ENCODE measurements around the gene CCDC142. TPM values are rescaled to one million over a fixed set of nuclear protein-coding genes. Genes with fewer than 3 reads are reported as not detected.

The CCDC142 gene
- polyA plus RNA-seq, 1 donor (not counting 4 experiments of a cell fraction or from before 2014, with no cell fraction given), result 4.7 TPM

DNA sequence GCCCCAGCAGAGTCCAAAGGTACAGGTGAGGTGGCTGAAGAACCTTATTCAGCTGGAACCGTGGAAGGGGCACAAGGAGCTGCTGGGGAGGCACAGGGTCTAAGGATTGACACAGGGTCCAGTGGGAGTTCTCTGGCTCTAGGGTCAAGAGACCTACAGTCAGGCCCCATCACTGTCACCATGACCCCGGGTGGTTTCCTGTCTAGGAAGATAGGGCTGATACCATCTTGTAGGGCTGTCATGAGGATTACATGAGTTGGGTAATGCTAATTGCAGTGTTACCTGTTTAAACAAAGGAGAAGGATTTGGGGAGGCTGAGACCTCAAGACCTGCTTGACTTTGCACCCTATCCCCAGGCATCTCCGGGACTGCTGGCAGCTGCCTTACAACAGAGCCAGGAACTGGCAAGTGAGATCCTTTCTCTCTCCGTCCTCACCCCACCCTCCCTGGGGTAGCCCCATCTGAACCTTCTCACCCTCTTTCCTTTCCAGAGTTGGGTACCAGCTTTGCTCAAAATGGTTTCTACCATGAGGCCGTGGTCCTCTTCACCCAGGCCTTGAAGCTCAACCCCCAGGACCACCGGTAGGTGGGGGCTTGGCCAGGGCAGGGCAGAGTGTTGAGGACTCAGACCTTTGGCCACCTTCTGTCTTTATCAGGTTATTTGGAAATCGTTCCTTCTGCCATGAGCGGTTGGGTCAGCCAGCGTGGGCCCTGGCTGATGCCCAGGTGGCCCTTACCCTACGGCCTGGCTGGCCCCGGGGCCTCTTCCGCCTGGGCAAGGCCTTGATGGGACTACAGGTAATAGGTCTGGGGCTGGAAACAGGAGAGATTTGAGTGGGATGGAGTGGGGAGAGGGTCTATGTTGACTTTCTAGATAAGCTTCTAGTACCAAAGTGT lies 9.1 kb upstream of the CCDC142 start:
- Histone ChIP-seq H3K36me3 (ENCODE audit: control insufficient read depth in 2 of 2, extremely low read depth in 1 of 2, insufficient read depth in 2 of 2, low read length in 2 of 2) (peaks cover 32 to 39% of the 10 kb centered on the region in 2 experiments), H3K27ac (ENCODE audit: control insufficient read depth, insufficient read depth, low read length) (no peak overlapping the region), H3K9me1 (ENCODE audit: control insufficient read depth, extremely low read depth, insufficient read depth, low read length) (no peaks in the 10 kb centered on the region), H3K4me1 (ENCODE audit: control insufficient read depth, extremely low read depth, insufficient read depth, low read length) (peaks cover 13% of the 10 kb centered on the region), H3K79me2 (ENCODE audit: control insufficient read depth, insufficient read depth, low read length) (peaks cover 4% of the 10 kb centered on the region), H3K27me3 (ENCODE audit: control insufficient read depth, extremely low read depth, insufficient read depth, low read length) (no peaks in the 10 kb centered on the region), H2AFZ (ENCODE audit: control insufficient read depth, low read length) (no peak overlapping the region), H4K20me1 (ENCODE audit: control insufficient read depth, extremely low read depth, insufficient read depth, low read length) (no peaks in the 10 kb centered on the region), H3K4me3 (ENCODE audit: control insufficient read depth in 2 of 3, extremely low read depth in 1 of 3, insufficient read depth in 2 of 3, low read depth in 1 of 3, low read length in 3 of 3) (no peak overlapping the region), H3K9ac (ENCODE audit: control insufficient read depth, extremely low read depth, insufficient read depth, low read length) (no peak overlapping the region), H3K4me2 (ENCODE audit: control insufficient read depth, extremely low read depth, insufficient read depth, low read depth, low read length) (no peak overlapping the region), H3K9me3 (ENCODE audit: control insufficient read depth, low read depth, low read length) (no peaks in the 10 kb centered on the region)
- no peak for TF ChIP-seq EZH2 (IDR thresholded peaks at IDR 0.05; ENCODE audit: low read length)
- TF ChIP-seq, protein P1, sequence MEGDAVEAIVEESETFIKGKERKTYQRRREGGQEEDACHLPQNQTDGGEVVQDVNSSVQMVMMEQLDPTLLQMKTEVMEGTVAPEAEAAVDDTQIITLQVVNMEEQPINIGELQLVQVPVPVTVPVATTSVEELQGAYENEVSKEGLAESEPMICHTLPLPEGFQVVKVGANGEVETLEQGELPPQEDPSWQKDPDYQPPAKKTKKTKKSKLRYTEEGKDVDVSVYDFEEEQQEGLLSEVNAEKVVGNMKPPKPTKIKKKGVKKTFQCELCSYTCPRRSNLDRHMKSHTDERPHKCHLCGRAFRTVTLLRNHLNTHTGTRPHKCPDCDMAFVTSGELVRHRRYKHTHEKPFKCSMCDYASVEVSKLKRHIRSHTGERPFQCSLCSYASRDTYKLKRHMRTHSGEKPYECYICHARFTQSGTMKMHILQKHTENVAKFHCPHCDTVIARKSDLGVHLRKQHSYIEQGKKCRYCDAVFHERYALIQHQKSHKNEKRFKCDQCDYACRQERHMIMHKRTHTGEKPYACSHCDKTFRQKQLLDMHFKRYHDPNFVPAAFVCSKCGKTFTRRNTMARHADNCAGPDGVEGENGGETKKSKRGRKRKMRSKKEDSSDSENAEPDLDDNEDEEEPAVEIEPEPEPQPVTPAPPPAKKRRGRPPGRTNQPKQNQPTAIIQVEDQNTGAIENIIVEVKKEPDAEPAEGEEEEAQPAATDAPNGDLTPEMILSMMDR (optimal IDR thresholded peaks at IDR 0.05 in 1 of 3, IDR thresholded peaks at IDR 0.05 in 1 of 3, conservative IDR thresholded peaks at IDR 0.05 in 1 of 3; ENCODE audit: extremely low read depth in 1 of 3, insufficient read depth in 2 of 3, low read length in 3 of 3), result no peak
- FAIRE-seq (no peak), DNase-seq (ENCODE audit: low read depth, low spot score) (no peak)
- dilution Hi-C loops (cut with MboI; ENCODE audit: extremely low pct_ligation_motif_present, low sequenced_read_pairs), result no loop called here

DNA sequence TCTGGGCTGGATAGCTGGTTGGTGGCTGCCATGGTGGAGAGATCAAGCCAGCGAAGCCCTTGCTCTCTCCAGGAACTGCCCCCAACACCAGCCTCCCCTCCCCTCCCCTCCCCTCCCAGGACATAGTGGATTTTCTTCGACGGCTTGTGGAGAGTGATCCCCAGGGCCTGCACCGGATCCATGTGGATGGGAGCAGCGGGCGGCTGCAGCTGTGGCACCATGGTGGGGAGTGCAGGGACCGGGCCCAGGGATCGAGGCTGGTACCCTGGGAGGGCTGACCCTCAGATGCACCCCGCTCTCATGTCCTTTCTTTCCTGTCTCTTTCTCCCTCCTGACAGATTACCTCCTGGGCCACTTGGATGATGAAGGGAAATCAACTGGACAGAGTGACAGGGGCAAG lies 7.1 kb upstream of the CCDC142 start:
- Histone ChIP-seq H3K9me3 (ENCODE audit: control insufficient read depth, low read depth, low read length) (no peaks in the 10 kb centered on the region), H3K36me3 (ENCODE audit: control insufficient read depth in 2 of 2, extremely low read depth in 1 of 2, insufficient read depth in 2 of 2, low read length in 2 of 2) (peaks cover 31 to 45% of the 10 kb centered on the region in 2 experiments), H3K9ac (ENCODE audit: control insufficient read depth, extremely low read depth, insufficient read depth, low read length) (no peak overlapping the region), H3K4me1 (ENCODE audit: control insufficient read depth, extremely low read depth, insufficient read depth, low read length) (peaks cover 10% of the 10 kb centered on the region), H4K20me1 (ENCODE audit: control insufficient read depth, extremely low read depth, insufficient read depth, low read length) (no peaks in the 10 kb centered on the region), H3K4me3 (ENCODE audit: control insufficient read depth in 2 of 3, extremely low read depth in 1 of 3, insufficient read depth in 2 of 3, low read depth in 1 of 3, low read length in 3 of 3) (no peak overlapping the region), H3K9me1 (ENCODE audit: control insufficient read depth, extremely low read depth, insufficient read depth, low read length) (no peaks in the 10 kb centered on the region), H3K79me2 (ENCODE audit: control insufficient read depth, insufficient read depth, low read length) (peaks cover 12% of the 10 kb centered on the region), H3K27me3 (ENCODE audit: control insufficient read depth, extremely low read depth, insufficient read depth, low read length) (no peaks in the 10 kb centered on the region), H2AFZ (ENCODE audit: control insufficient read depth, low read length) (no peak overlapping the region), H3K4me2 (ENCODE audit: control insufficient read depth, extremely low read depth, insufficient read depth, low read depth, low read length) (no peak overlapping the region), H3K27ac (ENCODE audit: control insufficient read depth, insufficient read depth, low read length) (no peak overlapping the region)
- dilution Hi-C loops (cut with MboI; ENCODE audit: extremely low pct_ligation_motif_present, low sequenced_read_pairs), result no loop called here
- no peak for FAIRE-seq
- TF ChIP-seq EZH2 (IDR thresholded peaks at IDR 0.05; ENCODE audit: low read length), result no peak
- TF ChIP-seq, protein P1 (optimal IDR thresholded peaks at IDR 0.05 in 1 of 3, IDR thresholded peaks at IDR 0.05 in 1 of 3, conservative IDR thresholded peaks at IDR 0.05 in 1 of 3; ENCODE audit: extremely low read depth in 1 of 3, insufficient read depth in 2 of 3, low read length in 3 of 3), result no peak
- no peak for DNase-seq (ENCODE audit: low read depth, low spot score)

Data from keratinocyte (primary cell).